ENCODE results near the gene MLLT11.
A peak's percentile ranks its signal among the peaks of the same experiment; 100 is the strongest.

The MLLT11 gene

GRCh38 chr1:151060007-151060656 is at the start of gene MLLT11:
Gene MLLT11 (plus strand): TSS chr1:151060397. CDS start chr1:151067225, 6,828 bp downstream.
- DNase-seq (ENCODE audit: low read depth) = no peak

GRCh38 chr1:151011154-151011850 is 48.9 kb upstream of the MLLT11 start:
- no peak for DNase-seq (ENCODE audit: low read depth)

GRCh38 chr1:151012684-151013471 is 47.3 kb upstream of the MLLT11 start:
- no peak for DNase-seq (ENCODE audit: low read depth)

- DNase-seq (ENCODE audit: low read depth) = no peak
Measured at GRCh38 chr1:151013518-151013917, 46.7 kb upstream of the MLLT11 start.

GRCh38 chr1:151024540-151025146 is 35.6 kb upstream of the MLLT11 start:
- peak; percentile 72 for DNase-seq (ENCODE audit: low read depth)

- DNase-seq (ENCODE audit: low read depth) = no peak
Measured at GRCh38 chr1:151026460-151026859, 33.7 kb upstream of the MLLT11 start.

GRCh38 chr1:151032164-151032563 is 28.0 kb upstream of the MLLT11 start:
- DNase-seq (ENCODE audit: low read depth) = no peak

- DNase-seq (ENCODE audit: low read depth) = no peak
Measured at GRCh38 chr1:151035167-151035566, 25.0 kb upstream of the MLLT11 start.

GRCh38 chr1:151036356-151036755 is 23.8 kb upstream of the MLLT11 start, which contains the start of gene BNIPL:
Gene BNIPL (plus strand): TSS chr1:151036586. CDS start chr1:151036726, 140 bp downstream.
- DNase-seq (ENCODE audit: low read depth) = no peak

GRCh38 chr1:151037032-151037431 is 23.2 kb upstream of the MLLT11 start:
- DNase-seq (ENCODE audit: low read depth) = no peak

GRCh38 chr1:151039521-151039920 is 20.7 kb upstream of the MLLT11 start:
- no peak for DNase-seq (ENCODE audit: low read depth)

GRCh38 chr1:151043163-151043562 is 17.0 kb upstream of the MLLT11 start:
- no peak for DNase-seq (ENCODE audit: low read depth)

GRCh38 chr1:151047591-151047924 is 12.6 kb upstream of the MLLT11 start, which contains the start of gene C1orf56:
Gene C1orf56 (plus strand): TSS chr1:151047751. CDS start chr1:151047848, 97 bp downstream.
- peak; percentile 56 for DNase-seq (ENCODE audit: low read depth)

GRCh38 chr1:151047925-151048644 is 12.1 kb upstream of the MLLT11 start:
- peak; percentile 33 for DNase-seq (ENCODE audit: low read depth)

GRCh38 chr1:151048645-151049032 is 11.6 kb upstream of the MLLT11 start:
- no peak for DNase-seq (ENCODE audit: low read depth)

GRCh38 chr1:151049458-151049857 is 10.7 kb upstream of the MLLT11 start:
- DNase-seq (ENCODE audit: low read depth) = no peak

GRCh38 chr1:151050051-151050688 is 10.0 kb upstream of the MLLT11 start:
- DNase-seq (ENCODE audit: low read depth) = no peak

- no peak for DNase-seq (ENCODE audit: low read depth)
Measured at GRCh38 chr1:151051356-151052009, 8.7 kb upstream of the MLLT11 start.

GRCh38 chr1:151054971-151055547 is 5.1 kb upstream of the MLLT11 start:
- DNase-seq (ENCODE audit: low read depth) = no peak

- no peak for DNase-seq (ENCODE audit: low read depth)
Measured at GRCh38 chr1:151055581-151055980, 4.6 kb upstream of the MLLT11 start.

Measured in activated T-helper 1 cell treated with Interleukin-2 at 50 U/mL for 16 hours (primary cell).